Parathyroid adenoma (tissue), 2 donors: Measurements from ENCODE around the gene C1QTNF12.

Experiments
- H2AFZ ChIP-seq: fragments of 300-600 bp; sonication (generic); one replicate; pipeline ENCODE4 v1.7.0; 2017; ENCODE audit warnings: antibody characterized with exemption, mild to moderate bottlenecking
- H3K27ac ChIP-seq: fragments of 300-600 bp; sonication (generic); one replicate; pipeline ENCODE4 v1.7.0; 2017
- H3K27me3 ChIP-seq: fragments of 300-600 bp; sonication (generic); one replicate; pipeline ENCODE4 v1.7.0; 2017; ENCODE audit warnings: low read length; ENCODE audit not compliant: control insufficient read depth, insufficient read depth
- H3K36me3 ChIP-seq: fragments of 300-600 bp; sonication (generic); one replicate; pipeline ENCODE4 v1.7.0; 2017; ENCODE audit warnings: low read length; ENCODE audit not compliant: control insufficient read depth, insufficient read depth
- H3K4me1 ChIP-seq: fragments of 300-600 bp; sonication (generic); one replicate; pipeline ENCODE4 v1.7.0; 2017; ENCODE audit warnings: control low read depth
- H3K4me2 ChIP-seq: fragments of 300-600 bp; sonication (generic); one replicate; pipeline ENCODE4 v1.7.0; 2017; ENCODE audit warnings: low read length
- H3K4me3 ChIP-seq: fragments of 300-600 bp; sonication (generic); one replicate; pipeline ENCODE4 v1.7.0; 2017; ENCODE audit warnings: low read depth, low read length
- H3K79me2 ChIP-seq: fragments of 300-600 bp; sonication (generic); one replicate; pipeline ENCODE4 v1.7.0; 2017; ENCODE audit warnings: control low read depth
- H3K9ac ChIP-seq: fragments of 300-600 bp; sonication (generic); one replicate; pipeline ENCODE4 v1.7.0; 2017; ENCODE audit warnings: mild to moderate bottlenecking
- H3K9me3 ChIP-seq: fragments of 300-600 bp; sonication (generic); one replicate; pipeline ENCODE4 v1.7.0; 2017; ENCODE audit warnings: low read length; ENCODE audit not compliant: control insufficient read depth
- CTCF ChIP-seq: fragments of 300-600 bp; sonication (generic); IDR thresholded peaks from one replicate; pipeline ENCODE4 v1.7.0; 2017; ENCODE audit warnings: antibody characterized with exemption, mild to moderate bottlenecking
- donor health status: primary hyperparathyroidism.

The C1QTNF12 gene

DNA sequence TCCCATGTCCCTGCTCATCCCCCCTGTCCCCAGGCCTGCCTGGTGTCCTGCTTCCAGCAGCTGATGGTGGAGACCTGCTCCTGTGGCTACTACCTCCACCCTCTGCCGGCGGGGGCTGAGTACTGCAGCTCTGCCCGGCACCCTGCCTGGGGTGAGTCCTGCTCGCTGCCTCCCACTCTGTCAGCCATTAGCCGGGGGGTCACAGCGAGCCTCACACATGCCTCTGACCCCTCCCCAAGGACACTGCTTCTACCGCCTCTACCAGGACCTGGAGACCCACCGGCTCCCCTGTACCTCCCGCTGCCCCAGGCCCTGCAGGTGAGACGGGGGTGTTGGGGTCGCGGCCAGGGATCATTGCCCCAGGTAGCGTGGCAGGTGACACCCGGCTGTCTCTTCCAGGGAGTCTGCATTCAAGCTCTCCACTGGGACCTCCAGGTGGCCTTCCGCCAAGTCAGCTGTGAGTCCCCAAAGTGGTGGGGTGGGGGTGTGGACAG, 43.8 kb upstream of the C1QTNF12 start:
- Histone ChIP-seq H3K9ac (no peak overlapping the region), H3K4me1 (no peaks in the 10 kb centered on the region), H3K36me3 (no peaks in the 10 kb centered on the region), H3K79me2 (no peaks in the 10 kb centered on the region), H3K4me3 (no peak overlapping the region), H2AFZ (no peak overlapping the region), H3K27ac (no peak overlapping the region), H3K9me3 (no peaks in the 10 kb centered on the region), H3K4me2 (no peak overlapping the region), H3K27me3 (no peaks in the 10 kb centered on the region)
- peak; percentile 57 for TF ChIP-seq CTCF

DNA sequence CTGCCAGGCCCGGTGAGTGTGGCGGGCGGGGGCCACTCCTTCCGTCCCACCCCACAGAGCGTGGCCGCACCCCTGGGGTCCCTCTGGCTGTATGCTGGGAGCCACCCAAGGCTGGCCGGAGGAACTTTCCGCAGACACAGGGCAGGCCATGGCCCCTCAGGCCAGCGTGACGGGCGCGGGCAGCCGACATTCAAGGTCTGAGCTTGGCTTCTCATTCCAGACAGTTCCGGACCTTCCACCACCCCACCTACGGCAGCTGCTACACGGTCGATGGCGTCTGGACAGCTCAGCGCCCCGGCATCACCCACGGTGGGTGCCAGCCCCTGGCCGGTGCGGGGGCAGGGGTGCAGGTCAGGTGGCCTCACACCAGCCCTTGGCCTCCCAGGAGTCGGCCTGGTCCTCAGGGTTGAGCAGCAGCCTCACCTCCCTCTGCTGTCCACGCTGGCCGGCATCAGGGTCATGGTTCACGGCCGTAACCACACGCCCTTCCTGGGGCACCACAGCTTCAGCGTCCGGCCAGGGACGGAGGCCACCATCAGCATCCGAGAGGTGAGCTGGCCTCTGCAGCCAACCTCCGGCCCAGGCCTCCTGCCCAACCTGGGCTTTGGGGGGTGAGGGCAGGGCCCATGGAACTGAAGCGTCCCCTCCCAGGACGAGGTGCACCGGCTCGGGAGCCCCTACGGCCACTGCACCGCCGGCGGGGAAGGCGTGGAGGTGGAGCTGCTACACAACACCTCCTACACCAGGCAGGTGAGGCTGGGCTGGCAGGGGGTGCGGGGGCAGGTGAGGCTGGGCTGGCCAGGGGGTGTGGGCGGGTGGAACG, 41.0 kb upstream of the C1QTNF12 start:
- Histone ChIP-seq H3K4me1 (no peaks in the 10 kb centered on the region), H3K4me3 (no peak overlapping the region), H3K9ac (no peak overlapping the region), H3K4me2 (no peak overlapping the region), H3K36me3 (no peaks in the 10 kb centered on the region), H3K79me2 (no peaks in the 10 kb centered on the region), H3K27me3 (no peaks in the 10 kb centered on the region), H3K27ac (no peak overlapping the region), H3K9me3 (no peaks in the 10 kb centered on the region), H2AFZ (no peak overlapping the region)
- no peak for TF ChIP-seq CTCF

DNA sequence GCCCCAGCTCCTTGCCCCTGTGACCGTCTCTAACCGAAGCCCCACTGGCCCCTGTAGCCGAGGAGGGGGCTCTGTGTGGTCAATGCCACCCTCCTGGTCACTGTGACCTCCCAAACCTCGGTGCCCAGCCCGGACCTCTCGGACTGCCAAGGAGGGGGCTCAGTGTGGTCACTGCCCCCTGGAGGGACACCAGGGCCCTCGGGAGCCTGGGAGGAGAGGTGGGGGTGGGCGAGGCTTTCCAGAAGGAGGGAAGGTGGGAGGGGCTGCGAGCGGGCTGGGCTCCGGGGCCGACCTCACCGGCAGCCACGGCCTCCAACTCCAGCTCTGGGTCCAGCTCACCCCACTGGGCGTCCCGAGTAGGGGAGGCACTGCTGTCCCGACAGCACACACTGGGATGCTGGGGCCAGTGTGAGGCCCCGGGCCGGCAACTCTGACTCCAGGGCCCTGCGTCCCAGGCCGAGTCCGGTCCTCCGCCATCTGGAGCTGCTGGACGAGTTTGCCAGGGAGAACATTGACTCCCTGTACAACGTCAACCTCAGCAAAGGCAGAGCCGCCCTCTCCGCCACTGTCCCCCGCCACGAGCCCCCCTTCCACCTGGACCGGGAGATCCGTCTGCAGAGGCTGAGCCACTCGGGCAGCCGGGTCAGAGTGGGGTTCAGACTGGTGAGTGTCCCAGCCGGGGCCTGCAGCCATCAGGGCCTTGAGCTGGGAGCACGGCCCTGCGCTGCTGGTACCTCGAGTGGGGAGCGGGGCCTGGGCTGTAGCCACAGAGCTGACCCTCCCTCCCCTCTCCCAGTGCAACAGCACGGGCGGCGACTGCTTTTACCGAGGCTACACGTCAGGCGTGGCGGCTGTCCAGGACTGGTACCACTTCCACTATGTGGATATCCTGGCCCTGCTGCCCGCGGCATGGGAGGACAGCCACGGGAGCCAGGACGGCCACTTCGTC, 40.1 kb upstream of the C1QTNF12 start:
- Histone ChIP-seq H3K79me2 (no peaks in the 10 kb centered on the region), H2AFZ (no peak overlapping the region), H3K27me3 (no peaks in the 10 kb centered on the region), H3K4me2 (no peak overlapping the region), H3K4me3 (no peak overlapping the region), H3K9ac (no peak overlapping the region), H3K4me1 (peaks cover 3% of the 10 kb centered on the region), H3K27ac (no peak overlapping the region), H3K36me3 (no peaks in the 10 kb centered on the region), H3K9me3 (no peaks in the 10 kb centered on the region)
- no peak for TF ChIP-seq CTCF

GRCh38 chr1:1285611-1286311, 39.2 kb upstream of the C1QTNF12 start:
- no peaks in the 10 kb centered on the region for H3K27me3 ChIP-seq
- no peak overlapping the region for H2AFZ ChIP-seq
- no peak overlapping the region for H3K27ac ChIP-seq
- no peaks in the 10 kb centered on the region for H3K9me3 ChIP-seq
- no peak overlapping the region for H3K4me2 ChIP-seq
- no peak overlapping the region for H3K9ac ChIP-seq
- no peaks in the 10 kb centered on the region for H3K36me3 ChIP-seq
- no peaks in the 10 kb centered on the region for H3K79me2 ChIP-seq
- TF ChIP-seq CTCF, result no peak
- H3K4me1 ChIP-seq, result peaks cover 3% of the 10 kb centered on the region
- no peak overlapping the region for H3K4me3 ChIP-seq
